K562 (cell line): ENCODE data around the gene RBM4B. TPM values are rescaled to one million over a fixed set of nuclear protein-coding genes. Genes with fewer than 3 reads are reported as not detected.

Source experiments
- polyA plus RNA-seq, 8 experiments: library from polyadenylated mRNA; depleted of rRNA in 4 of 8; stranded (reverse) in 5 of 8; unstranded in 3 of 8; fragments of >200 nt; fragmentation: Nextera tagmentation in 2 of 8; fragmentation: Illumina TruSeq in 1 of 8; extraction: Ambion mirVana in 2 of 8; extraction: Trizol in 1 of 8; gene quantifications; 2 replicates each; pipeline versions ENCODE4 v1.2.1 to v1.2.3, GENCODE V29; 2011 to 2014; ENCODE audit warnings: inconsistent platforms in 1 of 8, missing spikeins in 1 of 8
- total RNA-seq, 7 experiments: library from RNA; depleted of rRNA in 6 of 7; stranded (reverse); fragments of >200 nt in 6 of 7; fragmentation: Illumina TruSeq in 2 of 7; extraction: Trizol in 2 of 7; gene quantifications; 2 replicates each; pipeline versions ENCODE4 v1.2.1 to v1.2.3, GENCODE V29; 2011 to 2021; ENCODE audit warnings: low replicate concordance in 1 of 7
- TF ChIP-seq, protein P1 (sequence below): fragments of 450-650 bp; IDR thresholded peaks from 2 replicates; pipeline ENCODE4 v1.6.1; 2016; ENCODE audit warnings: mild to moderate bottlenecking, moderate library complexity

Gene RBM4B
- total and polyA plus RNA-seq, 9 of the 15 experiments (the other 6 are each of a cell fraction or from before 2014, with no cell fraction given): 14.6 to 39.9 (median 23.3) TPM

DNA sequence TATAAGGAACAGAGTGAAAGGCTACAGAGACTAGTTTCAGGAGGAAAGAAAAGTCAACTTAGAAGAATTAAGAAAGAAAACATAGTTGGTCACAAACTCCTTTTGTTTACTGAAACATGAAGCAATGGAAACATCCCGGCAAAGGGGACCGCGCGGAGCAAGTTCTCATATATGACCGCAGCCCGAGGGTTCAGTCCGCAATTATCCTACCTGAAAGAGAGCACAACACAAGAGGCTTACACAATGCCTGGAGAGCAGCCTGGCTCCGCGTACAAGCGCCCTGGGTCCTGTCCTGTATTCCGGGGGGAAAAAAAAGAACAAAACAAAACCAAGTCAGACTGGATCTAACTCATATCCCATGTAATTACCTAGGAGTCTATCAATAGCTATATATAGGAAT, 12.3 kb downstream of the RBM4B start (continued):
- TF ChIP-seq, protein P1, sequence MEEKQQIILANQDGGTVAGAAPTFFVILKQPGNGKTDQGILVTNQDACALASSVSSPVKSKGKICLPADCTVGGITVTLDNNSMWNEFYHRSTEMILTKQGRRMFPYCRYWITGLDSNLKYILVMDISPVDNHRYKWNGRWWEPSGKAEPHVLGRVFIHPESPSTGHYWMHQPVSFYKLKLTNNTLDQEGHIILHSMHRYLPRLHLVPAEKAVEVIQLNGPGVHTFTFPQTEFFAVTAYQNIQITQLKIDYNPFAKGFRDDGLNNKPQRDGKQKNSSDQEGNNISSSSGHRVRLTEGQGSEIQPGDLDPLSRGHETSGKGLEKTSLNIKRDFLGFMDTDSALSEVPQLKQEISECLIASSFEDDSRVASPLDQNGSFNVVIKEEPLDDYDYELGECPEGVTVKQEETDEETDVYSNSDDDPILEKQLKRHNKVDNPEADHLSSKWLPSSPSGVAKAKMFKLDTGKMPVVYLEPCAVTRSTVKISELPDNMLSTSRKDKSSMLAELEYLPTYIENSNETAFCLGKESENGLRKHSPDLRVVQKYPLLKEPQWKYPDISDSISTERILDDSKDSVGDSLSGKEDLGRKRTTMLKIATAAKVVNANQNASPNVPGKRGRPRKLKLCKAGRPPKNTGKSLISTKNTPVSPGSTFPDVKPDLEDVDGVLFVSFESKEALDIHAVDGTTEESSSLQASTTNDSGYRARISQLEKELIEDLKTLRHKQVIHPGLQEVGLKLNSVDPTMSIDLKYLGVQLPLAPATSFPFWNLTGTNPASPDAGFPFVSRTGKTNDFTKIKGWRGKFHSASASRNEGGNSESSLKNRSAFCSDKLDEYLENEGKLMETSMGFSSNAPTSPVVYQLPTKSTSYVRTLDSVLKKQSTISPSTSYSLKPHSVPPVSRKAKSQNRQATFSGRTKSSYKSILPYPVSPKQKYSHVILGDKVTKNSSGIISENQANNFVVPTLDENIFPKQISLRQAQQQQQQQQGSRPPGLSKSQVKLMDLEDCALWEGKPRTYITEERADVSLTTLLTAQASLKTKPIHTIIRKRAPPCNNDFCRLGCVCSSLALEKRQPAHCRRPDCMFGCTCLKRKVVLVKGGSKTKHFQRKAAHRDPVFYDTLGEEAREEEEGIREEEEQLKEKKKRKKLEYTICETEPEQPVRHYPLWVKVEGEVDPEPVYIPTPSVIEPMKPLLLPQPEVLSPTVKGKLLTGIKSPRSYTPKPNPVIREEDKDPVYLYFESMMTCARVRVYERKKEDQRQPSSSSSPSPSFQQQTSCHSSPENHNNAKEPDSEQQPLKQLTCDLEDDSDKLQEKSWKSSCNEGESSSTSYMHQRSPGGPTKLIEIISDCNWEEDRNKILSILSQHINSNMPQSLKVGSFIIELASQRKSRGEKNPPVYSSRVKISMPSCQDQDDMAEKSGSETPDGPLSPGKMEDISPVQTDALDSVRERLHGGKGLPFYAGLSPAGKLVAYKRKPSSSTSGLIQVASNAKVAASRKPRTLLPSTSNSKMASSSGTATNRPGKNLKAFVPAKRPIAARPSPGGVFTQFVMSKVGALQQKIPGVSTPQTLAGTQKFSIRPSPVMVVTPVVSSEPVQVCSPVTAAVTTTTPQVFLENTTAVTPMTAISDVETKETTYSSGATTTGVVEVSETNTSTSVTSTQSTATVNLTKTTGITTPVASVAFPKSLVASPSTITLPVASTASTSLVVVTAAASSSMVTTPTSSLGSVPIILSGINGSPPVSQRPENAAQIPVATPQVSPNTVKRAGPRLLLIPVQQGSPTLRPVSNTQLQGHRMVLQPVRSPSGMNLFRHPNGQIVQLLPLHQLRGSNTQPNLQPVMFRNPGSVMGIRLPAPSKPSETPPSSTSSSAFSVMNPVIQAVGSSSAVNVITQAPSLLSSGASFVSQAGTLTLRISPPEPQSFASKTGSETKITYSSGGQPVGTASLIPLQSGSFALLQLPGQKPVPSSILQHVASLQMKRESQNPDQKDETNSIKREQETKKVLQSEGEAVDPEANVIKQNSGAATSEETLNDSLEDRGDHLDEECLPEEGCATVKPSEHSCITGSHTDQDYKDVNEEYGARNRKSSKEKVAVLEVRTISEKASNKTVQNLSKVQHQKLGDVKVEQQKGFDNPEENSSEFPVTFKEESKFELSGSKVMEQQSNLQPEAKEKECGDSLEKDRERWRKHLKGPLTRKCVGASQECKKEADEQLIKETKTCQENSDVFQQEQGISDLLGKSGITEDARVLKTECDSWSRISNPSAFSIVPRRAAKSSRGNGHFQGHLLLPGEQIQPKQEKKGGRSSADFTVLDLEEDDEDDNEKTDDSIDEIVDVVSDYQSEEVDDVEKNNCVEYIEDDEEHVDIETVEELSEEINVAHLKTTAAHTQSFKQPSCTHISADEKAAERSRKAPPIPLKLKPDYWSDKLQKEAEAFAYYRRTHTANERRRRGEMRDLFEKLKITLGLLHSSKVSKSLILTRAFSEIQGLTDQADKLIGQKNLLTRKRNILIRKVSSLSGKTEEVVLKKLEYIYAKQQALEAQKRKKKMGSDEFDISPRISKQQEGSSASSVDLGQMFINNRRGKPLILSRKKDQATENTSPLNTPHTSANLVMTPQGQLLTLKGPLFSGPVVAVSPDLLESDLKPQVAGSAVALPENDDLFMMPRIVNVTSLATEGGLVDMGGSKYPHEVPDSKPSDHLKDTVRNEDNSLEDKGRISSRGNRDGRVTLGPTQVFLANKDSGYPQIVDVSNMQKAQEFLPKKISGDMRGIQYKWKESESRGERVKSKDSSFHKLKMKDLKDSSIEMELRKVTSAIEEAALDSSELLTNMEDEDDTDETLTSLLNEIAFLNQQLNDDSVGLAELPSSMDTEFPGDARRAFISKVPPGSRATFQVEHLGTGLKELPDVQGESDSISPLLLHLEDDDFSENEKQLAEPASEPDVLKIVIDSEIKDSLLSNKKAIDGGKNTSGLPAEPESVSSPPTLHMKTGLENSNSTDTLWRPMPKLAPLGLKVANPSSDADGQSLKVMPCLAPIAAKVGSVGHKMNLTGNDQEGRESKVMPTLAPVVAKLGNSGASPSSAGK: no peak
